GM18505 (cell line): ENCODE results near the gene WFS1.

Experiments used
- ATAC-seq: cut with Tn5 transposase; IDR thresholded peaks from one replicate; pipeline ENCODE4 v1.9.1; 2021; ENCODE audit not compliant: unreplicated experiment
- POLR2A ChIP-seq: IDR thresholded peaks from 4 replicates; pipeline ENCODE4 v1.6.1; 2011; ENCODE audit warnings: borderline replicate concordance; ENCODE audit not compliant: insufficient read depth, insufficient read length; ENCODE audit errors: extremely low read depth

Gene WFS1

GRCh38 chr4:6229671-6230501 is 39.8 kb upstream of the WFS1 start:
- no peak for ATAC-seq
- no peak for TF ChIP-seq POLR2A

- ATAC-seq, result no peak
- TF ChIP-seq POLR2A, result no peak
These were observed 39.2 kb upstream of the WFS1 start for GRCh38 chr4:6230502-6230785.

- ATAC-seq, result no peak
These were observed 38.6 kb upstream of the WFS1 start for GRCh38 chr4:6230827-6231662.

GRCh38 chr4:6231663-6232165 is 37.9 kb upstream of the WFS1 start:
- no peak for TF ChIP-seq POLR2A
- ATAC-seq, result no peak

More at GRCh38 chr4:6230827-6231662, 38.6 kb upstream of the WFS1 start:
- TF ChIP-seq POLR2A, result no peak

GRCh38 chr4:6232836-6233785 is 36.5 kb upstream of the WFS1 start:
- TF ChIP-seq POLR2A, result no peak
- ATAC-seq, result no peak

GRCh38 chr4:6233929-6234328 is 35.7 kb upstream of the WFS1 start:
- no peak for ATAC-seq
- no peak for TF ChIP-seq POLR2A

- ATAC-seq, result no peak
- TF ChIP-seq POLR2A, result no peak
These were observed 34.6 kb upstream of the WFS1 start for GRCh38 chr4:6235012-6235411.

GRCh38 chr4:6235901-6236640 is 33.6 kb upstream of the WFS1 start:
- ATAC-seq, result no peak
- TF ChIP-seq POLR2A, result no peak

GRCh38 chr4:6236816-6237390 is 32.7 kb upstream of the WFS1 start:
- TF ChIP-seq POLR2A, result no peak
- no peak for ATAC-seq

- no peak for ATAC-seq
- no peak for TF ChIP-seq POLR2A
These were observed 30.2 kb upstream of the WFS1 start for GRCh38 chr4:6239486-6239885.

- no peak for ATAC-seq
- TF ChIP-seq POLR2A, result no peak
These were observed 29.7 kb upstream of the WFS1 start for GRCh38 chr4:6239968-6240367.
